ENCODE results near the gene INSYN1. TPM values are rescaled to one million over a fixed set of nuclear protein-coding genes. Genes with fewer than 3 reads are reported as not detected.

INSYN1 gene
- total and polyA plus RNA-seq, 10 of the 15 experiments (the other 5 are each of a cell fraction or from before 2014, with no cell fraction given): not detected

GRCh38 chr15:73771385-73772045 is 18.4 kb upstream of the INSYN1 start:
- Histone ChIP-seq H3K27me3 (replicated peaks in 1 of 2; ENCODE audit: control insufficient read depth in 2 of 2, insufficient read depth in 2 of 2, low read length in 1 of 2) (peaks cover 2 to 11% of the 10 kb centered on the region in 2 experiments), H3K9me3 (replicated peaks; ENCODE audit: control insufficient read depth, insufficient read depth, low read length) (no peaks in the 10 kb centered on the region), H3K4me1 (ENCODE audit: control insufficient read depth, insufficient read depth, low read length) (no peaks in the 10 kb centered on the region), H3K4me2 (ENCODE audit: control insufficient read depth, insufficient read depth) (no peak overlapping the region), H3K36me3 (ENCODE audit: control insufficient read depth in 2 of 2, insufficient read depth in 2 of 2, low read length in 1 of 2) (no peaks in the 10 kb centered on the region), H4K20me1 (ENCODE audit: control insufficient read depth, insufficient read depth) (no peaks in the 10 kb centered on the region), H3K27ac (ENCODE audit: control insufficient read depth, insufficient read depth) (no peak overlapping the region), H3K4me3 (no peak overlapping the region), H2AFZ (ENCODE audit: control insufficient read depth, low read depth, low read length) (no peak overlapping the region), H3K79me2 (ENCODE audit: control insufficient read depth, insufficient read depth, low read length) (no peaks in the 10 kb centered on the region), H3K9ac (ENCODE audit: control insufficient read depth, insufficient read depth, low read length) (no peak overlapping the region)
- ChIA-PET RAD21 (ENCODE audit: unreplicated experiment) (interaction anchor here (0.6 kb wide), 1 partner anchor 18 kb away, joined by 3 read pairs; no protein-coding TSS in a partner anchor), CTCF (no interaction called here), POLR2A (interaction anchor here (0.6 kb wide), 1 partner anchor 1006 kb away, joined by 3 read pairs; no protein-coding TSS in a partner anchor), SMC1A (ENCODE audit: uncharacterized antibody, unreplicated experiment) (no interaction called here)
- no TSS peak for BruUV-seq (replicated peaks)
- FAIRE-seq (no peak), ATAC-seq (no peak), DNase-seq (ENCODE audit: low read depth, low spot score) (no peak)
- in situ Hi-C loops (cut with MboI) (no loop called here), intact Hi-C loops (cut with micrococcal nuclease; ENCODE audit: unreplicated experiment) (no loop called here)
- 17% methylated on average over 12 of the region's 12 CpGs for WGBS (ENCODE audit: insufficient coverage, insufficient replicate concordance, low lambda C conversion rate, missing lambda C conversion rate)
- TF ChIP-seq CBX3 (IDR thresholded peaks at IDR 0.05; ENCODE audit: borderline replicate concordance, low read depth): no peak
- TF ChIP-seq MEF2A (IDR thresholded peaks at IDR 0.05; ENCODE audit: insufficient read depth, low read depth, low read length): no peak
- TF ChIP-seq FOXK2 (IDR thresholded peaks at IDR 0.05): no peak
- no peak for TF ChIP-seq HDGF (IDR thresholded peaks at IDR 0.05)
- TF ChIP-seq SIX5 (IDR thresholded peaks at IDR 0.05; ENCODE audit: low read depth, low read length, severe bottlenecking): no peak
- no peak for TF ChIP-seq RUNX3 (IDR thresholded peaks at IDR 0.05; ENCODE audit: low read length)
- no peak for TF ChIP-seq GATAD2B (conservative IDR thresholded peaks at IDR 0.05; ENCODE audit: low read depth)
- TF ChIP-seq SKIL (IDR thresholded peaks at IDR 0.05; ENCODE audit: low read depth, poor library complexity, severe bottlenecking): no peak
- TF ChIP-seq ATF2 (IDR thresholded peaks at IDR 0.05; ENCODE audit: low read length): no peak
- TF ChIP-seq RAD21 (IDR thresholded peaks at IDR 0.05; ENCODE audit: insufficient read depth, low read depth, low read length): no peak
- TF ChIP-seq YY1 (IDR thresholded peaks at IDR 0.05; ENCODE audit: low read depth, low read length): no peak
- TF ChIP-seq KLF5 (IDR thresholded peaks at IDR 0.05; ENCODE audit: partially characterized antibody): no peak
- no peak for TF ChIP-seq ZBTB40 (IDR thresholded peaks at IDR 0.05; ENCODE audit: borderline replicate concordance)
- no peak for TF ChIP-seq ZNF217 (IDR thresholded peaks at IDR 0.05)

All from GM12878 (cell line).